ENCODE data around the gene ADGRG1. TPM values are rescaled to one million over a fixed set of nuclear protein-coding genes. Genes with fewer than 3 reads are reported as not detected.

The ADGRG1 gene
- total RNA-seq, 2 experiments from 2014 or later: not detected

GRCh38 chr16:57652695-57653471 is 24.5 kb downstream of the ADGRG1 start:
- Histone ChIP-seq H3K79me2 (ENCODE audit: insufficient read depth, low read depth, low read length) (no peaks in the 10 kb centered on the region), H2AFZ (ENCODE audit: low read length) (no peak overlapping the region), H3K4me2 (ENCODE audit: low read length) (no peak overlapping the region), H3K27ac (ENCODE audit: low read depth, low read length, poor library complexity, severe bottlenecking) (no peak overlapping the region), H3K9me2 (ENCODE audit: insufficient read depth, low read length) (no peaks in the 10 kb centered on the region), H3K9me3 (ENCODE audit: low read length) (no peaks in the 10 kb centered on the region), H4K20me1 (ENCODE audit: insufficient read depth, low read length) (peaks cover 4% of the 10 kb centered on the region; the same call in 1 of the 2 replicates), H3K4me3 (ENCODE audit: low read depth, low read length, poor library complexity, severe bottlenecking) (no peak overlapping the region), H3K36me3 (ENCODE audit: insufficient read depth, low read length) (no peaks in the 10 kb centered on the region), H3K4me1 (ENCODE audit: insufficient read depth, low read length, poor library complexity, severe bottlenecking) (no peaks in the 10 kb centered on the region)
- ChIA-PET POLR2A (no interaction called here), CTCF (ENCODE audit: unreplicated experiment) (interaction anchor here (1.2 kb wide), 1 partner anchor 382 kb away, joined by 3 read pairs; no protein-coding TSS in a partner anchor)
- no TSS peak for BruUV-seq (replicated peaks)
- no peak for DNase-seq (ENCODE audit: low spot score)
- intact Hi-C loops (cut with micrococcal nuclease; ENCODE audit: unreplicated experiment): no loop called here
- TF ChIP-seq CTCF (conservative IDR thresholded peaks at IDR 0.05; ENCODE audit: low read length) (no peak), EZH2phosphoT487 (IDR thresholded peaks at IDR 0.05; ENCODE audit: borderline replicate concordance, low read depth, low read length) (no peak)

- DNase-seq (ENCODE audit: low spot score): no peak
- TF ChIP-seq EZH2phosphoT487 (IDR thresholded peaks at IDR 0.05; ENCODE audit: borderline replicate concordance, low read depth, low read length) (no peak), CTCF (conservative IDR thresholded peaks at IDR 0.05; ENCODE audit: low read length) (no peak)
- Histone ChIP-seq H3K27ac (ENCODE audit: low read depth, low read length, poor library complexity, severe bottlenecking) (no peak overlapping the region), H3K4me1 (ENCODE audit: insufficient read depth, low read length, poor library complexity, severe bottlenecking) (no peaks in the 10 kb centered on the region), H3K9me3 (ENCODE audit: low read length) (no peaks in the 10 kb centered on the region), H3K79me2 (ENCODE audit: insufficient read depth, low read depth, low read length) (no peaks in the 10 kb centered on the region), H2AFZ (ENCODE audit: low read length) (no peak overlapping the region), H3K36me3 (ENCODE audit: insufficient read depth, low read length) (no peaks in the 10 kb centered on the region), H3K4me2 (ENCODE audit: low read length) (no peak overlapping the region), H4K20me1 (ENCODE audit: insufficient read depth, low read length) (no peaks in the 10 kb centered on the region), H3K9me2 (ENCODE audit: insufficient read depth, low read length) (no peaks in the 10 kb centered on the region), H3K4me3 (ENCODE audit: low read depth, low read length, poor library complexity, severe bottlenecking) (no peak overlapping the region)
- intact Hi-C loops (cut with micrococcal nuclease; ENCODE audit: unreplicated experiment): no loop called here
- ChIA-PET POLR2A (no interaction called here), CTCF (ENCODE audit: unreplicated experiment) (no interaction called here)
- no TSS peak for BruUV-seq (replicated peaks)
Measured at GRCh38 chr16:57653936-57654335, 25.5 kb downstream of the ADGRG1 start.

GRCh38 chr16:57656342-57656955 is 28.0 kb downstream of the ADGRG1 start:
- no peaks in the 10 kb centered on the region for H3K79me2 ChIP-seq (ENCODE audit: insufficient read depth, low read depth, low read length)
- DNase-seq (ENCODE audit: low spot score): no peak
- BruUV-seq (replicated peaks): no TSS peak
- no peak overlapping the region for H2AFZ ChIP-seq (ENCODE audit: low read length)
- H3K4me3 ChIP-seq (ENCODE audit: low read depth, low read length, poor library complexity, severe bottlenecking): no peak overlapping the region
- no peaks in the 10 kb centered on the region for H3K9me2 ChIP-seq (ENCODE audit: insufficient read depth, low read length)
- POLR2A ChIA-PET: no interaction called here
- no peaks in the 10 kb centered on the region for H3K36me3 ChIP-seq (ENCODE audit: insufficient read depth, low read length)
- TF ChIP-seq EZH2phosphoT487 (IDR thresholded peaks at IDR 0.05; ENCODE audit: borderline replicate concordance, low read depth, low read length) (no peak), CTCF (conservative IDR thresholded peaks at IDR 0.05; ENCODE audit: low read length) (no peak)
- no peak overlapping the region for H3K4me2 ChIP-seq (ENCODE audit: low read length)
- H4K20me1 ChIP-seq (ENCODE audit: insufficient read depth, low read length): no peaks in the 10 kb centered on the region
- CTCF ChIA-PET (ENCODE audit: unreplicated experiment): no interaction called here
- H3K9me3 ChIP-seq (ENCODE audit: low read length): no peaks in the 10 kb centered on the region
- no peak overlapping the region for H3K27ac ChIP-seq (ENCODE audit: low read depth, low read length, poor library complexity, severe bottlenecking)
- H3K4me1 ChIP-seq (ENCODE audit: insufficient read depth, low read length, poor library complexity, severe bottlenecking): no peaks in the 10 kb centered on the region
- intact Hi-C loops (cut with micrococcal nuclease; ENCODE audit: unreplicated experiment): no loop called here

All from OCI-LY7 (cell line).